Neural cell (in vitro differentiated cells): Measurements from ENCODE around the gene CENPX. TPM values are rescaled to one million over a fixed set of nuclear protein-coding genes. Genes with fewer than 3 reads are reported as not detected.

Experiments
- H2AFZ ChIP-seq: fragments of 200-600, 300-800 bp; sonication (generic), shearing (Covaris generic); 2 replicates; pipeline ENCODE4 v1.6.0; 2014; ENCODE audit warnings: low read depth, mild to moderate bottlenecking, antibody characterized with exemption, low read length, moderate library complexity
- H3F3A ChIP-seq: fragments of 200-600 bp; shearing (Covaris generic); 2 replicates; pipeline ENCODE4 v1.6.1; 2016; ENCODE audit warnings: mild to moderate bottlenecking, moderate library complexity, mixed read lengths, antibody characterized with exemption, low read length; ENCODE audit not compliant: insufficient read depth, poor library complexity, severe bottlenecking
- H3K27ac ChIP-seq: fragments of 200-600, 300-800 bp; sonication (generic), shearing (Covaris generic); 2 replicates; pipeline ENCODE4 v1.5.1; 2014; ENCODE audit warnings: mild to moderate bottlenecking, low read length, moderate library complexity
- H3K27me3 ChIP-seq: fragments of 300-800, 200-600 bp; sonication (generic), shearing (Covaris generic); 2 replicates; pipeline ENCODE4 v1.6.0; 2014; ENCODE audit warnings: mild to moderate bottlenecking, low read depth, low read length, moderate library complexity; ENCODE audit not compliant: insufficient read depth
- H3K36me3 ChIP-seq: fragments of 300-800, 200-600 bp; sonication (generic), shearing (Covaris generic); 2 replicates; pipeline ENCODE4 v1.5.1; 2014; ENCODE audit warnings: mild to moderate bottlenecking, antibody characterized with exemption, low read length, moderate library complexity; ENCODE audit not compliant: insufficient read depth
- H3K4me2 ChIP-seq: fragments of 300-800, 200-600 bp; sonication (generic), shearing (Covaris generic); 2 replicates; pipeline ENCODE4 v1.6.0; 2014; ENCODE audit warnings: mild to moderate bottlenecking, low read length
- H3K4me3 ChIP-seq: fragments of 300-800, 200-600 bp; sonication (generic), shearing (Covaris generic); 2 replicates; pipeline ENCODE4 v1.5.1; 2014; ENCODE audit warnings: mild to moderate bottlenecking, low read length, moderate library complexity
- H3K79me2 ChIP-seq: fragments of 200-600 bp; shearing (Covaris generic); replicated peaks from 2 replicates; pipeline ENCODE4 v1.6.0; 2014; ENCODE audit warnings: mild to moderate bottlenecking, low read length, moderate library complexity; ENCODE audit not compliant: insufficient read depth
- H3K9ac ChIP-seq: fragments of 300-800, 200-600 bp; sonication (generic), shearing (Covaris generic); 2 replicates; pipeline ENCODE4 v1.6.1; 2016; ENCODE audit warnings: mild to moderate bottlenecking, low read length, mixed read lengths
- H3K9me2 ChIP-seq: fragments of 200-600 bp; shearing (Covaris generic); 2 replicates; pipeline ENCODE4 v1.6.1; 2016; ENCODE audit warnings: mild to moderate bottlenecking, low read length, mixed read lengths; ENCODE audit not compliant: insufficient read depth
- H3K9me3 ChIP-seq: fragments of 200-600, 300-800 bp; sonication (generic), shearing (Covaris generic); 2 replicates; pipeline ENCODE4 v1.6.1; 2016; ENCODE audit warnings: mild to moderate bottlenecking, mixed run types, low read length, moderate library complexity, mixed read lengths
- H4K20me1 ChIP-seq: fragments of 200-600 bp; shearing (Covaris generic); 2 replicates; pipeline ENCODE4 v1.6.1; 2016; ENCODE audit warnings: mild to moderate bottlenecking, mixed run types; ENCODE audit not compliant: insufficient read depth
- EP300 ChIP-seq: fragments of 450-650 bp; conservative IDR thresholded peaks from 2 replicates; pipeline ENCODE4 v1.6.1; 2014; ENCODE audit warnings: antibody characterized with exemption, mild to moderate bottlenecking, moderate library complexity; ENCODE audit not compliant: poor library complexity, severe bottlenecking
- EZH2 ChIP-seq: fragments of 200-600, 300-800 bp; shearing (Covaris generic), sonication (generic); IDR thresholded peaks from 2 replicates; pipeline ENCODE4 v1.6.1; 2014; ENCODE audit warnings: antibody characterized with exemption, low read length, borderline replicate concordance, mild to moderate bottlenecking; ENCODE audit not compliant: insufficient read depth, poor library complexity, severe bottlenecking
- MXI1 ChIP-seq: fragments of 450-650 bp; conservative IDR thresholded peaks from 2 replicates; pipeline ENCODE4 v1.6.1; 2014; ENCODE audit warnings: antibody characterized with exemption, mild to moderate bottlenecking; ENCODE audit not compliant: poor library complexity, severe bottlenecking
- POLR2AphosphoS5 ChIP-seq: IDR thresholded peaks from 2 replicates; pipeline ENCODE4 v1.6.1; 2012
- RAD21 ChIP-seq: fragments of 450-650 bp; conservative IDR thresholded peaks from 2 replicates; pipeline ENCODE4 v1.6.1; 2014; ENCODE audit warnings: antibody characterized with exemption, mild to moderate bottlenecking, moderate library complexity
- SMC3 ChIP-seq: fragments of 450-650 bp; conservative IDR thresholded peaks from 2 replicates; pipeline ENCODE4 v1.6.1; 2014; ENCODE audit warnings: antibody characterized with exemption, mild to moderate bottlenecking, moderate library complexity; ENCODE audit not compliant: poor library complexity
- TAF1 ChIP-seq: IDR thresholded peaks from 2 replicates; pipeline ENCODE4 v1.6.1; 2012; ENCODE audit warnings: low read depth
- polyA plus RNA-seq: library from polyadenylated mRNA; depleted of rRNA; stranded (reverse); fragments of >200 nt; gene quantifications from 2 replicates; pipeline ENCODE4 v1.2.3, GENCODE V29; 2014
- TF ChIP-seq, protein P1 (sequence below): IDR thresholded peaks from 2 replicates; pipeline ENCODE4 v1.6.1; 2012; ENCODE audit warnings: borderline replicate concordance
- TF ChIP-seq, protein P2 (sequence below): fragments of 450-650 bp; IDR thresholded peaks from 2 replicates; pipeline ENCODE4 v1.5.1; 2014; ENCODE audit warnings: antibody characterized with exemption, mild to moderate bottlenecking, moderate library complexity; ENCODE audit not compliant: poor library complexity, severe bottlenecking

CENPX gene
- polyA plus RNA-seq, 1 donor from 2014 or later: 205 TPM

DNA sequence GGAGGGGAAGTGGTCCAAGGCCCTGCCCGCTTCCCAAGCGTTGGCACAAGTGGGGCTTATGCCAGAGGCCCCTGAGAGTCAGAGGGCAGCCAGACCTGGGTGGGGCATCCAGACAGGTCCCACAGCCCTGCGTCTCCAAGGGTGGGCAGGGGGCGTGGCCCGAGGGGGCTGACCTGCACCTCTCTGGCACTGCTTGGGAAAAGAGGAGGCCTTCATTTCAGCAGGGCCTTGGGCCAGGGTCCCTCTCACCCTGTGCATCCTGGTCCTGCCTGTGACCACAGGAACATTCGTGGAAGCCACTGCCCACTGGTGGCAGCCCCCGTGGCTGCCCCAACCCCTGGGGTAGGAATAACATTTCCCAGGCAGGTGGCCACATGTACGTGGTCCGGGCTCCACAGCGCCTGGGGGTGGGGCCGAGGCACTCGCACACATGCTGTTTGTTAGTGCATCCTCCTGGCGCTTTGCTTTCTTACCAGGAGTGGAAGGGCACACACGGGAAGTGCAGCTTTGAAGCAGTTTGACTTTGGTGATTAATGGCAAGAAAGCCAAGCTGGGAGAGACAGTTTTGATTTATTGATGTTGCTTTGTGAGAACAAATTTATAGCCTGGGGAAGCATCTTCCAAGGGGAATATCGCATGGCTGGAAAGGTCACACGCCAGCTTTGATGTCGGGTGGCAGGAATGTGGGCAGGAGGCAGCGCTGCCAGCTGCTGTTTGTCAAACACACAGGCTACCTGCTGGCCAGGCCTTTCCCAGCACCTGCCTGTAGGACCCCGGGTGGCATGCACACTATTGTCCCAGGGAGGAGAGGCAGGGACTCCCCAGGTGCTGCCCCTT is 4.3 kb downstream of the CENPX start:
- no peak overlapping the region for H3K27ac ChIP-seq
- H3K9ac ChIP-seq: no peak overlapping the region
- no peaks in the 10 kb centered on the region for H3K27me3 ChIP-seq
- H4K20me1 ChIP-seq: no peaks in the 10 kb centered on the region
- H3K4me2 ChIP-seq: no peak overlapping the region
- H3K9me3 ChIP-seq: no peaks in the 10 kb centered on the region
- H3K9me2 ChIP-seq: no peaks in the 10 kb centered on the region
- no peaks in the 10 kb centered on the region for H3K36me3 ChIP-seq
- TF ChIP-seq TAF1 (no peak), MXI1 (no peak), SMC3 (no peak), RAD21 (no peak), EP300 (no peak), POLR2AphosphoS5 (no peak), EZH2 (no peak)
- TF ChIP-seq, protein P1, sequence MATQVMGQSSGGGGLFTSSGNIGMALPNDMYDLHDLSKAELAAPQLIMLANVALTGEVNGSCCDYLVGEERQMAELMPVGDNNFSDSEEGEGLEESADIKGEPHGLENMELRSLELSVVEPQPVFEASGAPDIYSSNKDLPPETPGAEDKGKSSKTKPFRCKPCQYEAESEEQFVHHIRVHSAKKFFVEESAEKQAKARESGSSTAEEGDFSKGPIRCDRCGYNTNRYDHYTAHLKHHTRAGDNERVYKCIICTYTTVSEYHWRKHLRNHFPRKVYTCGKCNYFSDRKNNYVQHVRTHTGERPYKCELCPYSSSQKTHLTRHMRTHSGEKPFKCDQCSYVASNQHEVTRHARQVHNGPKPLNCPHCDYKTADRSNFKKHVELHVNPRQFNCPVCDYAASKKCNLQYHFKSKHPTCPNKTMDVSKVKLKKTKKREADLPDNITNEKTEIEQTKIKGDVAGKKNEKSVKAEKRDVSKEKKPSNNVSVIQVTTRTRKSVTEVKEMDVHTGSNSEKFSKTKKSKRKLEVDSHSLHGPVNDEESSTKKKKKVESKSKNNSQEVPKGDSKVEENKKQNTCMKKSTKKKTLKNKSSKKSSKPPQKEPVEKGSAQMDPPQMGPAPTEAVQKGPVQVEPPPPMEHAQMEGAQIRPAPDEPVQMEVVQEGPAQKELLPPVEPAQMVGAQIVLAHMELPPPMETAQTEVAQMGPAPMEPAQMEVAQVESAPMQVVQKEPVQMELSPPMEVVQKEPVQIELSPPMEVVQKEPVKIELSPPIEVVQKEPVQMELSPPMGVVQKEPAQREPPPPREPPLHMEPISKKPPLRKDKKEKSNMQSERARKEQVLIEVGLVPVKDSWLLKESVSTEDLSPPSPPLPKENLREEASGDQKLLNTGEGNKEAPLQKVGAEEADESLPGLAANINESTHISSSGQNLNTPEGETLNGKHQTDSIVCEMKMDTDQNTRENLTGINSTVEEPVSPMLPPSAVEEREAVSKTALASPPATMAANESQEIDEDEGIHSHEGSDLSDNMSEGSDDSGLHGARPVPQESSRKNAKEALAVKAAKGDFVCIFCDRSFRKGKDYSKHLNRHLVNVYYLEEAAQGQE: no peak
- TF ChIP-seq, protein P2, sequence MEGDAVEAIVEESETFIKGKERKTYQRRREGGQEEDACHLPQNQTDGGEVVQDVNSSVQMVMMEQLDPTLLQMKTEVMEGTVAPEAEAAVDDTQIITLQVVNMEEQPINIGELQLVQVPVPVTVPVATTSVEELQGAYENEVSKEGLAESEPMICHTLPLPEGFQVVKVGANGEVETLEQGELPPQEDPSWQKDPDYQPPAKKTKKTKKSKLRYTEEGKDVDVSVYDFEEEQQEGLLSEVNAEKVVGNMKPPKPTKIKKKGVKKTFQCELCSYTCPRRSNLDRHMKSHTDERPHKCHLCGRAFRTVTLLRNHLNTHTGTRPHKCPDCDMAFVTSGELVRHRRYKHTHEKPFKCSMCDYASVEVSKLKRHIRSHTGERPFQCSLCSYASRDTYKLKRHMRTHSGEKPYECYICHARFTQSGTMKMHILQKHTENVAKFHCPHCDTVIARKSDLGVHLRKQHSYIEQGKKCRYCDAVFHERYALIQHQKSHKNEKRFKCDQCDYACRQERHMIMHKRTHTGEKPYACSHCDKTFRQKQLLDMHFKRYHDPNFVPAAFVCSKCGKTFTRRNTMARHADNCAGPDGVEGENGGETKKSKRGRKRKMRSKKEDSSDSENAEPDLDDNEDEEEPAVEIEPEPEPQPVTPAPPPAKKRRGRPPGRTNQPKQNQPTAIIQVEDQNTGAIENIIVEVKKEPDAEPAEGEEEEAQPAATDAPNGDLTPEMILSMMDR: no peak
- H3F3A ChIP-seq: no peaks in the 10 kb centered on the region
- H2AFZ ChIP-seq: no peak overlapping the region
- peaks cover 11% of the 10 kb centered on the region for H3K79me2 ChIP-seq
- no peak overlapping the region for H3K4me3 ChIP-seq

DNA sequence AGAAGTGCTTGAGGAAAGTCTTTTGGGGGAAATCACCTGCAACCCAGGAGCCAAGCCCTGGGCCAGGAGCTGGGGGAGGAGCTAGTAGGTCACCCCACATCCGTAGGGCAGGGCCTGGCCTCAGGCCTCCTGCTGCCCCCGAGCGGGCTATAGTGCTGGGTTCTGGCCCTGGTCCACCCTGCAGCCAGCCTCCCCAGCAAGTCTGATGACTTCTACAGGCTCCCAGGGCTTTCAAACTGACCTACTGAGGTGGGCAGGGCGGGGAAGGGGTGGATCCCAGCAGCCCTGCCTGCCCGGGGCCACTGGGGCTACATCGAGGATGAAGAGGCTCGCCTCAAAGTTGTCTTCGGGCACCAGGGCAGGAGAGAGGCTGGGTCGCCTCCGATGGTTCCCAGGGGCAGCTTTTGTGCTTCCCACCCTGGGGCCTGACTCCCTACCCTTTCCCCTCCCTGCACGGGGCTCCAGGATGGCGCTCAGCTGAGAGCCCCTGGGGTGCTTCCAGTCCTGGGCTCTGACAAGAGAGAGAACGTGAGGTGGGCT is 5.0 kb downstream of the CENPX start:
- no peak overlapping the region for H3K4me3 ChIP-seq
- H2AFZ ChIP-seq: no peak overlapping the region
- H3K9me3 ChIP-seq: no peaks in the 10 kb centered on the region
- H3K9ac ChIP-seq: no peak overlapping the region
- no peaks in the 10 kb centered on the region for H3K27me3 ChIP-seq
- no peaks in the 10 kb centered on the region for H3K9me2 ChIP-seq
- TF ChIP-seq EZH2 (no peak), TAF1 (no peak), POLR2AphosphoS5 (no peak), EP300 (no peak), MXI1 (no peak), SMC3 (no peak), RAD21 (no peak)
- TF ChIP-seq, protein P2: no peak
- TF ChIP-seq, protein P1: no peak
- no peaks in the 10 kb centered on the region for H3K36me3 ChIP-seq
- H3K79me2 ChIP-seq: peaks cover 11% of the 10 kb centered on the region
- no peaks in the 10 kb centered on the region for H4K20me1 ChIP-seq
- H3K27ac ChIP-seq: no peak overlapping the region
- no peak overlapping the region for H3K4me2 ChIP-seq
- no peaks in the 10 kb centered on the region for H3F3A ChIP-seq
